Bronchial epithelial cell (primary cell): ENCODE results near the gene CNEP1R1. TPM values are rescaled to one million over a fixed set of nuclear protein-coding genes. Genes with fewer than 3 reads are reported as not detected.

Source experiments
- DNase-seq: peaks from one replicate; pipeline ENCODE4 v3.0.0-alpha.2; 2010; ENCODE audit warnings: low read depth
- FAIRE-seq: peaks from 2 replicates; lab custom pipeline; 2011; peaks lifted over from hg19 to GRCh38; lab: Jason Lieb, UNC
- H3K27me3 ChIP-seq: 2 replicates; pipeline ENCODE4 v1.5.1; 2011; ENCODE audit warnings: low read length; ENCODE audit not compliant: control insufficient read depth, insufficient read depth
- H3K36me3 ChIP-seq: 2 replicates; pipeline ENCODE4 v1.5.1; 2011; ENCODE audit warnings: low read length; ENCODE audit not compliant: control insufficient read depth, insufficient read depth
- H3K4me3 ChIP-seq: 2 replicates; pipeline ENCODE4 v1.5.1; 2011; ENCODE audit warnings: mild to moderate bottlenecking, low read depth, low read length, control low read depth
- CTCF ChIP-seq: IDR thresholded peaks from 2 replicates; pipeline ENCODE4 v1.5.1; 2011; ENCODE audit warnings: mild to moderate bottlenecking, moderate library complexity, low read length, control low read depth, inconsistent platforms; ENCODE audit not compliant: insufficient read depth, severe bottlenecking
- total RNA-seq: library from RNA; depleted of rRNA; stranded (reverse); fragments of >200 nt; gene quantifications from 2 replicates; pipeline ENCODE4 v1.2.1, GENCODE V29; 2014

Gene CNEP1R1
- total RNA-seq, 1 donor from 2014 or later, result 23.7 TPM

DNA sequence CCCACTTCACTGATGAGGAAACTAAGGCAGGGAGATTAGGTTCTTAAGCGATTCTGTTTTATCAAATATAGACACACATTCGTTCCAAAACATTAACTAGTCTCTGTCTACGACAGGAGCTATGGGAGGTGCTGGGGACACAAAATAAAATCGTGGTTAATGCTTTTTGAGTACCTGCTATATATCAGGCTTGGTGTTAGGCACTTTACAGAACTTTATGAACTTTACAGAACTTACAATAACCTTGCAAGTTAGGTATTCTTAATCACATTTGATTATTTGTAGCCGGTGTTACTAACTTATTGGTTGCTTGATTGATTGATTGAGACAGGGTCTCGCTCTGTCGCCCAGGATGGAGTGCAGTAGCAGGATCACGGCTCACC, 40.2 kb downstream of the CNEP1R1 start:
- peak overlapping the region; percentile 67 for H3K4me3 ChIP-seq
- H3K27me3 ChIP-seq, result no peaks in the 10 kb centered on the region
- peaks cover 2% of the 10 kb centered on the region for H3K36me3 ChIP-seq
- FAIRE-seq (no peak), DNase-seq (no peak)
- no peak for TF ChIP-seq CTCF

GRCh38 chr16:50065624-50066481, 40.8 kb downstream of the CNEP1R1 start, which contains the start of gene HEATR3:
TSS of gene HEATR3 (plus strand) at chr16:50065970. CDS start at chr16:50066132, 162 bp downstream.
- DNase-seq (peak; percentile 71), FAIRE-seq (no peak)
- Histone ChIP-seq H3K27me3 (no peaks in the 10 kb centered on the region), H3K36me3 (peaks cover 2% of the 10 kb centered on the region), H3K4me3 (peak within 1 kb of the TSS; percentile 67)
- TF ChIP-seq CTCF, result no peak

GRCh38 chr16:50066482-50067289, 41.7 kb downstream of the CNEP1R1 start:
- FAIRE-seq (no peak), DNase-seq (no peak)
- TF ChIP-seq CTCF, result peak; percentile 10
- peaks cover 2% of the 10 kb centered on the region for H3K36me3 ChIP-seq
- H3K4me3 ChIP-seq, result peak overlapping the region; percentile 67
- no peaks in the 10 kb centered on the region for H3K27me3 ChIP-seq

- no peak overlapping the region for H3K4me3 ChIP-seq
- no peaks in the 10 kb centered on the region for H3K27me3 ChIP-seq
- DNase-seq, result peak; percentile 40
- no peak for FAIRE-seq
- H3K36me3 ChIP-seq, result peaks cover 2% of the 10 kb centered on the region
- peak; percentile 44 for TF ChIP-seq CTCF
These were observed 42.3 kb downstream of the CNEP1R1 start for GRCh38 chr16:50067290-50067853.

DNA sequence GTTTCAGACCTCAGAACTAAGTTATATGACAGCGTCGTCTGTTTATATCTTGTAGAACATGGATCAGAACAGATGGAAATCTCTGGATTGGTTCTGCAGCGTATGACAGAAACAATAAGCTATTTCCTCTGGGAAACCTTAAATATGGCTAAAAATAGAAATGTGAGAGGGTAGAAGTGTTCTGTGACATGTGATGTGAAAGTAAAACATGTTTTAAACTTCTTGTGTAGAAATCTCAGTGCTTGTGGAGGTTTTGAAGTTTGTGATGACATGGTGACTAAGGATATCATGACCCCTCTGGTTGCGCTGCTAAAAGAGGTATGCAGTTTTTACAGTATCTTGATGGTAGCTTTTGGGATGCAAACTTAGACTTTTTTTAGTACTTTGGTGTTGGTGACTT, 43.5 kb downstream of the CNEP1R1 start:
- peaks cover 5% of the 10 kb centered on the region for H3K36me3 ChIP-seq
- FAIRE-seq, result no peak
- no peak for DNase-seq
- no peak overlapping the region for H3K4me3 ChIP-seq
- TF ChIP-seq CTCF, result no peak
- no peaks in the 10 kb centered on the region for H3K27me3 ChIP-seq
